Common myeloid progenitor, CD34-positive (primary cell): ENCODE data around the gene CSF1R. TPM values are rescaled to one million over a fixed set of nuclear protein-coding genes. Genes with fewer than 3 reads are reported as not detected.
A peak's percentile ranks its signal among the peaks of the same experiment; 100 is the strongest.

Experiments used
- CTCF ChIA-PET: fragments of 350-600 bp; sonication (Branson Sonifier 250); formaldehyde crosslinking; loops from one replicate; lab custom pipeline; 2021; ENCODE audit warnings: antibody characterized with exemption; lab: Charles Lee
- POLR2A ChIA-PET: fragments of 350-600 bp; sonication (Branson Sonifier 250); formaldehyde crosslinking; loops from one replicate; lab custom pipeline; 2021; ENCODE audit warnings: antibody characterized with exemption; lab: Charles Lee
- DNase-seq, 3 donors: peaks; one replicate each; pipeline versions ENCODE4 v3.0.0 to v3.0.0-alpha.2; 2013
- H3K27ac ChIP-seq, 2 experiments: 1 replicate in 1 of 2; 2 replicates in 1 of 2; pipeline ENCODE4 v1.7.0; 2013; ENCODE audit warnings: inconsistent platforms in 2 of 2, low read length in 2 of 2, mild to moderate bottlenecking in 2 of 2, low read depth in 1 of 2, moderate library complexity in 1 of 2; ENCODE audit not compliant: severe bottlenecking in 2 of 2, insufficient read depth in 1 of 2, poor library complexity in 1 of 2
- H3K27me3 ChIP-seq, 5 experiments: replicated peaks in 2 of 5; 1 replicate in 3 of 5; 2 replicates in 2 of 5; pipeline versions ENCODE4 v1.6.1 to v1.7.0; 2013; ENCODE audit warnings: low read length in 4 of 5, mild to moderate bottlenecking in 2 of 5, moderate library complexity in 2 of 5, inconsistent platforms in 1 of 5; ENCODE audit not compliant: insufficient read depth in 5 of 5, control insufficient read depth in 4 of 5
- H3K36me3 ChIP-seq, 4 experiments: 1 replicate in 2 of 4; 2 replicates in 2 of 4; pipeline versions ENCODE4 v1.6.1 to v1.7.0; 2013; ENCODE audit warnings: low read length in 3 of 4, control low read depth in 1 of 4, mild to moderate bottlenecking in 1 of 4; ENCODE audit not compliant: control insufficient read depth in 4 of 4, insufficient read depth in 4 of 4
- H3K4me1 ChIP-seq, 4 experiments: 1 replicate in 3 of 4; 2 replicates in 1 of 4; pipeline versions ENCODE4 v1.6.1 to v1.7.1; 2013; ENCODE audit warnings: low read length in 3 of 4, mild to moderate bottlenecking in 3 of 4, control low read depth in 1 of 4, inconsistent platforms in 1 of 4, moderate library complexity in 1 of 4; ENCODE audit not compliant: control insufficient read depth in 4 of 4, insufficient read depth in 4 of 4; ENCODE audit errors: control extremely low read depth in 1 of 4
- H3K4me3 ChIP-seq, 7 experiments: 1 replicate in 4 of 7; 2 replicates in 3 of 7; pipeline versions ENCODE4 v1.5.1 to v1.7.0; 2013; ENCODE audit warnings: mild to moderate bottlenecking in 7 of 7, low read length in 6 of 7, moderate library complexity in 6 of 7, inconsistent platforms in 2 of 7, low read depth in 2 of 7, control low read depth in 1 of 7; ENCODE audit not compliant: insufficient read depth in 4 of 7, control insufficient read depth in 1 of 7; ENCODE audit errors: extremely low read depth in 1 of 7
- H3K9me3 ChIP-seq, 5 experiments: 1 replicate in 4 of 5; 2 replicates in 1 of 5; pipeline versions ENCODE4 v1.6.1 to v1.7.1; 2013; ENCODE audit warnings: low read length in 4 of 5, mild to moderate bottlenecking in 2 of 5, inconsistent platforms in 1 of 5, low read depth in 1 of 5, moderate library complexity in 1 of 5; ENCODE audit not compliant: control insufficient read depth in 4 of 5, insufficient read depth in 2 of 5; ENCODE audit errors: control extremely low read depth in 1 of 5
- WGBS: methylation state at CpG from one replicate; pipeline ENCODE4 v1.1.5; 2013; ENCODE audit not compliant: insufficient coverage; 5-methylcytosine and 5-hydroxymethylcytosine counted together
- polyA plus RNA-seq: library from polyadenylated mRNA; unstranded; fragments of 120-200 nt; gene quantifications from one replicate; pipeline ENCODE4 v1.2.1, GENCODE V29; 2013

Gene CSF1R
- 2.0 TPM for polyA plus RNA-seq

GRCh38 chr5:150085950-150086715, at the start of gene CSF1R:
CSF1R (minus strand) TSS chr5:150086554; CDS start chr5:150086427, 127 bp downstream.
- Histone ChIP-seq H3K9me3 (no peaks in the 10 kb centered on the region), H3K27ac (no peak within 1 kb of the TSS), H3K4me1 (peaks cover 22 to 78% (median 49%) of the 10 kb centered on the region in 4 experiments), H3K27me3 (no peaks in the 10 kb centered on the region), H3K4me3 (peak within 1 kb of the TSS in 2 of 7 experiments; percentile 4 to 65), H3K36me3 (no peaks in the 10 kb centered on the region)
- 78% methylated on average over 7 of the region's 9 CpGs for WGBS
- ChIA-PET POLR2A (no interaction called here), CTCF (interaction anchor here (1.0 to 1.7 kb wide), 6 partner anchors 11 to 46 kb away, joined by 3 to 7 read pairs (median 4); no protein-coding TSS in a partner anchor)
- no peak for DNase-seq

GRCh38 chr5:150135557-150136304, 49.4 kb upstream of the CSF1R start:
- Histone ChIP-seq H3K27ac (no peak overlapping the region), H3K4me1 (peaks cover 0 to 19% (median 8%) of the 10 kb centered on the region in 4 experiments), H3K4me3 (no peak overlapping the region), H3K36me3 (no peaks in the 10 kb centered on the region), H3K9me3 (no peaks in the 10 kb centered on the region), H3K27me3 (no peaks in the 10 kb centered on the region)
- DNase-seq, result no peak
- POLR2A ChIA-PET, result no interaction called here
- WGBS, result 97% methylated on average over 20 of the region's 21 CpGs
- CTCF ChIA-PET, result interaction anchor here (0.8 to 3.5 kb wide), 10 partner anchors 9 to 92 kb away, joined by 3 to 13 read pairs (median 4); no protein-coding TSS in a partner anchor

- peaks cover 0 to 19% (median 12%) of the 10 kb centered on the region in 4 experiments for H3K4me1 ChIP-seq
- CTCF ChIA-PET, result interaction anchor here (0.6 to 2.0 kb wide), 9 partner anchors 9 to 247 kb away, joined by 3 to 10 read pairs (median 4); no protein-coding TSS in a partner anchor
- 76% methylated on average over 7 of the region's 7 CpGs for WGBS
- no peaks in the 10 kb centered on the region for H3K27me3 ChIP-seq
- POLR2A ChIA-PET, result no interaction called here
- H3K9me3 ChIP-seq, result no peaks in the 10 kb centered on the region
- H3K36me3 ChIP-seq, result no peaks in the 10 kb centered on the region
- no peak overlapping the region for H3K27ac ChIP-seq
- no peak for DNase-seq
- no peak overlapping the region for H3K4me3 ChIP-seq
These were observed 47.8 kb upstream of the CSF1R start for GRCh38 chr5:150134198-150134588.

DNA sequence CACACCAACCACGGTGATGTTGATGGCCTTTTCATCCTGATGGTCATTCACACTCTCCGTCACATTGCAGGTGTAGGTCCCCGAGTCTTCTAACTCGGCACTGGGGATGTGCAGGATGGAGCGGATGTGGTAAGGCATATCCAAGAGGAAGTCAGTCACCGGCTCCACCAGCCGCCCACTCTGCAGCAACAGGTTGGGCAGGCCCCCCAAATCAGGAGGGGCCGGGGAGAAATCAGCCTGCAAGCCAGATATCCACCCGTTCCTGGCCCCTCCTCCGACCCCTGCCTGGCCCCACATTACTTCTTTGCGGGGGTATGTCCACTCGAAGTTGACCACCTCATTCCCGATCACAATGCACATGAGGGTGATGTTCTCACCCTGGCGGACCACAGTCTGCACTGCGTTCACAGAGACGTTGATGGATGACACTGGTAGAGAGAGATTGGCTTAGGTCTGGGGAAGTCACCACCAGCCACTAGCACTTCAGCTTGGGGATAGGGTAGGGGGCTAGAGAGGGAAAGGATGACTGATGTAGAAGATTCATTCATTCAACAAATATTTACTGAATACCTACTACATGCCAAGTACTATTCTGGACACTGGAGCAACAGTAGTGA, 47.3 kb upstream of the CSF1R start:
- Histone ChIP-seq H3K27me3 (no peaks in the 10 kb centered on the region), H3K27ac (no peak overlapping the region), H3K9me3 (no peaks in the 10 kb centered on the region), H3K4me3 (no peak overlapping the region), H3K4me1 (peaks cover 0 to 18% (median 12%) of the 10 kb centered on the region in 4 experiments), H3K36me3 (no peaks in the 10 kb centered on the region)
- ChIA-PET POLR2A (no interaction called here), CTCF (interaction anchor here (0.8 to 2.0 kb wide), 7 partner anchors 10 to 83 kb away, joined by 3 to 10 read pairs (median 5); no protein-coding TSS in a partner anchor)
- WGBS, result 88% methylated on average over 13 of the region's 16 CpGs
- no peak for DNase-seq

DNA sequence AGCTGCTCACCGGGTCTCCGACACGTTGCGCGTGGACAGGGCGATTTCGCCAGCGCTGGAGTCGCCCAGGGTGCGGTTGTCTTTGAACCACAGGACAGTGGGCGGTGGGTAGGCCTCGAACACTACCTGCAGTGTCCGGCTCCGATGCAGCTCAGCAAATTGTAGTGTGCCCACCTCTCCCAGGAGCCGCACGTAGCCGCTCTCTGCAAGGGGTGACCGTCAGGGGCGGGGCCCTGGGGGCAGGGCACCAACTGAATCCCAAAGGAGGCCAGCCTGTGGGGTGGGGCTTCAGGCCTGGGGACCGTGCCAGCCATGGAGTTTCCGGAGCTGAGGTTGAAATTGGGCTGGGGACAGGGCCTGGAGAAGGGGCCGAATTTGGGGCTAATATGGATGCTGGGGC, 46.4 kb upstream of the CSF1R start:
- Histone ChIP-seq H3K27ac (no peak overlapping the region), H3K4me1 (peaks cover 0 to 19% (median 12%) of the 10 kb centered on the region in 4 experiments), H3K9me3 (no peaks in the 10 kb centered on the region), H3K4me3 (no peak overlapping the region), H3K36me3 (no peaks in the 10 kb centered on the region), H3K27me3 (no peaks in the 10 kb centered on the region)
- WGBS, result 97% methylated on average over 22 of the region's 22 CpGs
- ChIA-PET CTCF (interaction anchor here (1.0 to 8.9 kb wide), 6 partner anchors 10 to 218 kb away, joined by 3 to 104 read pairs (median 9); partner anchors contain the start of gene CSF1R), POLR2A (no interaction called here)
- no peak for DNase-seq

GRCh38 chr5:150131978-150132694, 45.8 kb upstream of the CSF1R start:
- no peak overlapping the region for H3K27ac ChIP-seq
- H3K36me3 ChIP-seq, result no peaks in the 10 kb centered on the region
- H3K9me3 ChIP-seq, result no peaks in the 10 kb centered on the region
- CTCF ChIA-PET, result interaction anchor here (0.8 to 8.9 kb wide), 10 partner anchors 9 to 284 kb away, joined by 3 to 104 read pairs (median 3); partner anchors contain the start of gene CSF1R
- POLR2A ChIA-PET, result no interaction called here
- H3K4me3 ChIP-seq, result no peak overlapping the region
- no peaks in the 10 kb centered on the region for H3K27me3 ChIP-seq
- peak in 2 of 3 donors; percentile 67 to 68 for DNase-seq
- H3K4me1 ChIP-seq, result peaks cover 0 to 19% (median 12%) of the 10 kb centered on the region in 4 experiments
- 49% methylated on average over 9 of the region's 12 CpGs for WGBS
